ENCODE measurements around the gene MYH15.

The MYH15 gene

DNA sequence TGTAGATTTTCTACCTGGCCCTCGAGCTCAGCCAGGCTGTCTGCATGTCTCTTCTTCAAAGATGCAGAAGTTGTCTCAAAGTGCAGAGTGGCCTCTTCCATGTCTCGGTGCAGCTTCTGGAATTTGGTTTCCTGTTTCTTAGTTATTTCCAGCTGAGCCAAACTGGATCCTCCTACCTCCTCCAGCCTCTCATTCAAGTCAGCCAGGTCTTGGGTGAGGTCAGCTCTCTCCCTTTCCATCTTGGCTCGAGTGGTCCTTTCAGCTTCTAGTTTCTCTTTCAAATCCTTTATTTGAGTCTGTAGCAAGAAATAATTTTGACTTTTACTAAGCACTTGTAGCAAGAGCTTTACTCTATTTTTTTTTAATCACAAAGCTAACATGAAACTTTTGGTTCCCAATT, 81.8 kb downstream of the MYH15 start:
- FAIRE-seq, result no peak

GRCh38 chr3:108420926-108421325, 89.5 kb downstream of the MYH15 start:
- DNase-seq (ENCODE audit: insufficient read length, low spot score), result no peak
- no peak for FAIRE-seq

More for the DNA sequence above, 81.8 kb downstream of the MYH15 start:
- DNase-seq (ENCODE audit: insufficient read length, low spot score), result no peak

- DNase-seq (ENCODE audit: insufficient read length, low spot score) (no peak), FAIRE-seq (no peak)
Observed at GRCh38 chr3:108416111-108416869, 94.1 kb downstream of the MYH15 start.

DNA sequence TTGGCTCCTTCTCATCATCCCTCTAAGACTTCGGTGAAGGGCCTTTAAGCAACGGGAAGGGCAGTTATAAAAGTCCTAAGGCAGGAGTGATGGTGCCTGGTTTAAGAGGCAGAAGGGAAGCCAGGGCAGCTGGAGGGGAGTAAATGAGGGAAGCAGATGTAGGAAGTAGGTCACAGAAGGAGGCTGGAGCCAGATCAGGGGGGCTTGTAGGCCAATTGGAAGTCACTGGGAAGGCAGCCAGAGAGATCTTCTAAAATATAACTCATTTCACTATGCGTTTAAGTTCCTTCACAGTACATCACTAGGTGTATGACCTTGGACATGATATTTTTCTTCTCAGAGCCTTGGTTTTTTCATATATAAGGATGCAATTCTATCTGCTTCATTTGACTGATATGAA, 94.7 kb downstream of the MYH15 start:
- no peak for DNase-seq (ENCODE audit: insufficient read length, low spot score)
- no peak for FAIRE-seq

GRCh38 chr3:108414007-108414406, 96.4 kb downstream of the MYH15 start:
- FAIRE-seq (no peak), DNase-seq (ENCODE audit: insufficient read length, low spot score) (no peak)

DNA sequence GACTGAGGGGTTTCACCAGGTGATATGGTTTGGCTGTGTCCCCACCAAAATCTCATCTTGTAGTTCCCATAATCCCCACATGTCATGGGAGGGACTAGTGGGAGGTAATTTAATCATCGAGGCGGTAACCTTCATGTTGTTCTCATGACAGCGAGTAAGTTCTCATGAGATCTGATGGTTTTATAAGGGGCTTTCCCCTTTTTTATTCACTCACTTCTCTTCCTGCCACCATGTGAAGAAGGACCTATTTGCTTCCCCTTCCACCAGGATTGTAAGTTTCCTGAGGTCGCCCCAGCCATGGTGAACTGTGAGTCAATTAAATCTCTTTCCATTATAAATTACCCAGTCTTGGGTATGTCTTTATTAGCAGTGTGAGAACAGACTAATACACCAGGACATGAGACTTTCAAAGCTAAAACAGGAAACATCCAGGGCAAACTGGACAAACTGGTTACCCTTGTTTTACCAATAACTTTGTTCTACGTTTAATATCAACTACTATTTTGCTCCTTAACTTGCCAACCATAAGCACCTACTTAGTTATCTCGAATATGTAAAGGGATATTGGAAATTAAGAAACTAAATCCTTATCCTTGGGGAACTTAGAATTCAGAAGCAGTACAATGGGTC, 98.2 kb downstream of the MYH15 start:
- DNase-seq (ENCODE audit: insufficient read length, low spot score), result no peak
- no peak for FAIRE-seq

DNA sequence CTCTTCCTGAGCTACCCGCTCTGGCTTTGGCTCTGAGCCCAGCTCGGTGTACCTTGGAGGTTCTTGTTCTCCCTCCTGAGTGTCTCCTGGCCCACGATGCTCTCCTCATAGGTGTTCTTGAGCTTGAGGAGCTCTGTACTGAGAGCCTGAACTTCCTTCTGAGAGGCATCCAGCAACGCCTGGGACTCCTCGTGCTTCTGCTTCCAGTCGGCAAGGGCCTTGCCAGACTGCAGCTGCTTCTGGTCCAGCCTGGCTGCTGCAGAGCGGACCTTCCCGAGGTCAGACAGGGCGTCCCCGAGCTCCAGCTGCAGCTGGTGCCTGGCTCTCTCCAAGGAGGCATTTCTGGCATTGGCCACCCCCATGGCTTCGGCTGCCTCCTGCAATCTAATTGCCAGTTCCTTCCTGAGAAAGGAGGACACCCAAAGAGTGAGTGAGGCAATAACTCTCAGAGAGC, 99.8 kb downstream of the MYH15 start:
- FAIRE-seq (no peak), DNase-seq (ENCODE audit: insufficient read length, low spot score) (no peak)

- DNase-seq (ENCODE audit: insufficient read length, low spot score), result no peak
- FAIRE-seq, result no peak
Observed at GRCh38 chr3:108409800-108410178, 100.6 kb downstream of the MYH15 start.

DNA sequence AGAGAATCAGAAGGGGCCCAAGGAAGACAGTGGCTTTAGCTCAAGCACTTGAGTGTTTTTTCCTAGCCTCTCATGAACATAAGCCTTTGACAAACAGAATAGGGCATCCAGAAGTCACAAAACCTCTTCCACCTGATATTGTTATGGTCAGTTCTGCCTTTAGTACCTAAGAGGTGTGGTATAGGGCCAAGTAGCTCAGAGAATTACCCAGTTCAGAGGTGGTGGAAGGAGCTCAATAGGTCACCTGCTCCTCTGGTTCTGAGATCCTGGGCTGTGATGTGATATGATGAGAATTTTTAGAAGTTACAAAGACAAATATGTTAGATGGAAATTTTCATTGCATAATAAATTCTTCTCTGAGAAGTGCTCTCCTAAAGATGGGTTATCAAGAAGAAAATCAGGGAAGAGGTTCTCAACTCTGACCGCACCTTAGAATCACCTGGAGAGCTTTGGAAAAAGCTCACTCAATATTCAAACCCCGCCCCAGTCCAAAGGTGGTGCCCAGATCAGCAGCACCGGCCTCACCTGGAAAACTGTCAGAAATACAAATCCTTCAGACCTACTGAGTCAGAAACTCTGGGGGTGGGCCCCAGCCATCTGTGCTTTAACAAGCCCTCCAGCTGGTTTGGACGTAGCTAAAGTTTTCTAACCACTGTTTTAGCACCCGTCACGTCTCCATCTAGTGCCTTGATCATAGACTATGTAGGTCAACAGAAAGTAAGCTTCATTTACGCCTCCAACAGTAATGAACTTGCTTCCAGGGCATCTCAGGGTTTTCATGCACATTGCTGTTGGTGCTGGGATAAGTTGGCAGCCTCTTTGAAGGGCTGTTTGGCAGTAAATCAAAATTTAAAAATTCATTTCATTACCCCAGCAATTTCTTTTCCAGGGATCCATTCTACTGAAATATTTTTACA, 101.3 kb downstream of the MYH15 start:
- no peak for DNase-seq (ENCODE audit: insufficient read length, low spot score)
- no peak for FAIRE-seq

GRCh38 chr3:108407886-108408285, 102.5 kb downstream of the MYH15 start:
- no peak for FAIRE-seq

GRCh38 chr3:108406661-108407206, 103.7 kb downstream of the MYH15 start:
- peak; percentile 99 for FAIRE-seq
- DNase-seq (ENCODE audit: insufficient read length, low spot score), result peak; percentile 46

More at GRCh38 chr3:108407886-108408285, 102.5 kb downstream of the MYH15 start:
- no peak for DNase-seq (ENCODE audit: insufficient read length, low spot score)

DNA sequence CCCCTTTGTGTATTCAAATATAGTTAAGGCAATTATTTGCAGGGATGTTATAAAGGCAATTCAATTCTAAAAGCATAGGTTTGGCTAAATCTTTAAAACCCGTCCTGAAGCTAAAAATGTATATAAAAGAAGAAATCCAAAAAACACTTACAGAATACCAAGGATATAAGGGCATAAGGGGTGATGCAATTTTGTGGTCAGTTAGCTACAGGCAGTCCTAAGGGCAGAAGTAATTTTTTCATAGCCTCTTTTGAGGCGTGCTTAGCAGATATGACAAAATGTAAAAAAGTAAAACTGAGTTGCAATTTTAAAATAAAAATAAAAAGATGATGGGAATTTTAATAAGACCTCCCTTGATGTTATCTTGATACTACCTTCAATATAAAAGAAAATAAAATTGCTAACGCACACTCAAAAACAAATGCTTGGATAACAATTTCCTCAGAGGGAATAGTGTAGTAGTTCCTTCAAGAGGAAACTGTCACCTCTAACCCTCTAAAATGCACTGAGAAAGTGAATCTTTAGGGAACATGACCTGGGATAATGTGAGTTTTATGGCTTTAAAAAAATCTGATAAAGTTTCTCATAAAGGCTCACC, 104.2 kb downstream of the MYH15 start:
- FAIRE-seq, result no peak
- no peak for DNase-seq (ENCODE audit: insufficient read length, low spot score)

- no peak for FAIRE-seq
- no peak for DNase-seq (ENCODE audit: insufficient read length, low spot score)
Observed at GRCh38 chr3:108404368-108404767, 106.0 kb downstream of the MYH15 start.

- DNase-seq (ENCODE audit: insufficient read length, low spot score), result no peak
Observed at GRCh38 chr3:108403686-108404345, 106.6 kb downstream of the MYH15 start.

DNA sequence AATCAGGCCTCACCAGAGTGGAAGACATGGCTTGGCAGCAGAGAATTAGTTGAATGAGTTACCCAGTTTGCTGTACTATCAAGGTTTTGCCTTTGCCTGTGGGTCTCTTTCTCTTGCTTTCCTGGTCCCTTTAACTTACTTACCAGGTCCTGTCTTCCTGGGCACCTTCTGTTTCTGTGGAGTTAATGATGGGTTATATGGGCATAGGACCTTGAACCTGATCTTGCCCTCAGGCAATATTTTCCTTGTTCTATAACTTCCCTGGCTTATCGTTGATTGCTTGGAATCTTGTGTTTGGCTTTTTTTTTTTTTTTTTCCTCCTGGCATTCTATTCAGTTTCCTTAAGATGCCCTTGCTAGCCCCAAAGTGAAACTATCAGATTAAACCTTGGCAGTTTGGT, 107.2 kb downstream of the MYH15 start:
- FAIRE-seq, result no peak
- no peak for DNase-seq (ENCODE audit: insufficient read length, low spot score)

More at GRCh38 chr3:108403686-108404345, 106.6 kb downstream of the MYH15 start:
- FAIRE-seq, result no peak

DNA sequence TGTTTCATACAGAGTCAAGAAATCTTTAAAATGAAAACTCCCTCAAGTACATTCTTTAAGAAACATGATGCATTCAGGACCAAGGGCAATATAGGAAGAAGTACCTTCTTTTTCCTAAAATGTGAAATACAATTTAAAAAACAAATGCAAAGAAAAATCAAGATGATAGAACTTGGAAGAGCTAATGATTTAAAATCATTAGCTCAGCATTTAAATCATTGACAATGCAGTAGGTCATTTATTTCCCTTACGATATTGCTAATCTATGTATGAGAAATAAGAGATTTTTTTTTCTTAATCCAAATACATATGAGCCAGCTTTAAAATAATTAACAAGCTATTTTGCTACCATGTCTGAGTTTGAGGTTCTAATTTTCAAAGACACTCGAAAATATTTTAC, 108.6 kb downstream of the MYH15 start:
- DNase-seq (ENCODE audit: insufficient read length, low spot score) (no peak), FAIRE-seq (no peak)

- FAIRE-seq, result no peak
- no peak for DNase-seq (ENCODE audit: insufficient read length, low spot score)
Observed at GRCh38 chr3:108398510-108398909, 111.9 kb downstream of the MYH15 start.

GRCh38 chr3:108396336-108396735, 114.1 kb downstream of the MYH15 start:
- DNase-seq (ENCODE audit: insufficient read length, low spot score), result no peak
- FAIRE-seq, result no peak

DNA sequence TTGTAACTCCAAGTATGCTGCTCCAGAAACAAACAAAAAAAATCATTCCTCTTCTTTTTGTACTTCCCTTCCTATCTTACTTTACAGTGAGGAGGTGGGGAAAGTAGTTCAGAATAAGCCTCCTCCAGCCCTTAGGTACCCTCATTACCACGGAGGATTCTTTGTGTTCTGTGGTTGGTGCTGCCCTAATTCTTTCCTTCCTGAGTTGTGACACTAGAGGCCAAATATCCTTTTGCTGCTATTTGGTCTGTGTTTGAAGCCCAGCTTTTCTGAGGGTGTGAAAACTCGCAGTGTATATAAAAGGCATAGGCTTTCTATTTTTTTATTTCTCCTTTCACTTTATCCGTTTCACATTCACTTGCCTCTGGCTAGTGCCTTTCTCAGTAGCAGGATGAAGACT, 115.8 kb downstream of the MYH15 start:
- FAIRE-seq, result no peak

DNA sequence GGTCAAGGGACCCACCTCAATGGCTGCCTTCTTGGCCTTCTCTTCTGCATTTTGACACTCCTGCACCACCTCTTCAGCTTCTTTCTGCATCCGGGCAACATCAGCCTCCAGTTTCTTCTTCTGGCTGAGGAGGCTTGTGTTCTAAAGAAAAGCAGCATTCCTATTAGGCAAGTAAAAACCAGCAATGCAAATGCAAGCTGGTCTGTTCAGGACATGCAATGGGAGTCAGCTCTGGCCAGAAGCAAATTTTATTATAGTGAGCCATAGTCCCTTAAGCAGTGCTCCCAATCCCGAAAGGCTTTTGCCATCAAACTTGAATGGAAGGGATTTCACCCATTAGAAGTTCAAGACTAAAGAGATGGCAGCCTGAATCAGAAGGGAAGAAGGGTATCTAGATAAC, 116.4 kb downstream of the MYH15 start:
- DNase-seq (ENCODE audit: insufficient read length, low spot score) (no peak), FAIRE-seq (no peak)

More for the DNA sequence above, 115.8 kb downstream of the MYH15 start:
- no peak for DNase-seq (ENCODE audit: insufficient read length, low spot score)
